H1 (cell line): ENCODE data around the gene SLC2A10. TPM values are rescaled to one million over a fixed set of nuclear protein-coding genes. Genes with fewer than 3 reads are reported as not detected.

Experiments used
- TEAD4 ChIP-seq: IDR thresholded peaks from 2 replicates; pipeline ENCODE4 v1.6.1; 2012; ENCODE audit warnings: low read depth, low read length, inconsistent platforms, mixed read lengths
- polyA plus RNA-seq, 7 experiments: library from polyadenylated mRNA; depleted of rRNA in 3 of 7; stranded (reverse) in 5 of 7; unstranded in 2 of 7; fragments of >200 nt in 5 of 7; fragments of 200-250 nt in 2 of 7; gene quantifications; 1 replicate in 5 of 7; 2 replicates in 1 of 7; 4 replicates in 1 of 7; pipeline versions ENCODE4 v1.2.1 to v1.2.3, GENCODE V29; 2011 to 2013; ENCODE audit warnings: missing spikeins in 2 of 7, mixed read lengths in 2 of 7
- total RNA-seq: library from RNA; stranded (reverse); fragmentation: NEBNext Ultra II Directional; extraction: Animal tissue kit (Norgen Biotek cat#: 25700); gene quantifications from 2 replicates; pipeline ENCODE4 v1.2.1, GENCODE V29; 2021

Gene SLC2A10
- total and polyA plus RNA-seq, 2 of the 8 experiments (the other 6 are each of a cell fraction or from before 2014, with no cell fraction given), result 9.0 to 9.7 TPM

DNA sequence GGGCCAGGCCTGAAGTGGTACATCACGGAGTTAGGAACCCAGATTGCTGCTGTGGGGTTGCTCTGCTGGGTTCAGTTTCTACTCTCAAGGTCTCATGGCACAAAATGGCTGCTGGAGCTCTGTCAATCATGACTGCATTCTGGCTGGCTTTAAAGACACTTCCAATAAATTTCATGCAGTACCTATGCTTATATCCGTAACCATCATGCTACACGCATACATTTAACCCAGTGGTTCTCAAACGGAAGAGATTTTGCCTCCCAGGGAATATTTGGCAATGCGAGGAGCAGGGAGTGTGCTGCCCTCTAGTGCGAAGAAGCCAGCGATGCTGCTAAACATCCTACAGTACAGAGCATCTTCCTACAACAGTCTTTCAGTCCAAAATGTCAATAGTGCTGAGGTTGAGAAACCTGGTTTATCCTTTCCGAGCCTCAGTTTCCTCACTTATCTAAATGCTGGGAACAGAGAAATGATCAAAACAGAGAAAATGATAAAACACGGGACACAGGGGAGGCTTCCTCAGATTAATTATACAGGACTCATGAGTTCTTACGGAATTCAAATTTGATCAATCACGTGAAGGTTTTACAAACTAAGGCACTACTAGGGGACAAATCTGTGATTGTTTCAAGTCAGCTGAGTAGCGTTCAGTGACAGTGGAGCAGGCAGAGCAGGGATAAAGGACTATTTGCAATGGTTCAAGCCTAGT, 9.6 kb upstream of the SLC2A10 start (continued):
- 0 out of 2 replicates have a peak, but pooled peaks have one; percentile 31 for TF ChIP-seq TEAD4
